ENCODE results near the gene UPK1B.
A peak's percentile ranks its signal among the peaks of the same experiment; 100 is the strongest.

Gene UPK1B

DNA sequence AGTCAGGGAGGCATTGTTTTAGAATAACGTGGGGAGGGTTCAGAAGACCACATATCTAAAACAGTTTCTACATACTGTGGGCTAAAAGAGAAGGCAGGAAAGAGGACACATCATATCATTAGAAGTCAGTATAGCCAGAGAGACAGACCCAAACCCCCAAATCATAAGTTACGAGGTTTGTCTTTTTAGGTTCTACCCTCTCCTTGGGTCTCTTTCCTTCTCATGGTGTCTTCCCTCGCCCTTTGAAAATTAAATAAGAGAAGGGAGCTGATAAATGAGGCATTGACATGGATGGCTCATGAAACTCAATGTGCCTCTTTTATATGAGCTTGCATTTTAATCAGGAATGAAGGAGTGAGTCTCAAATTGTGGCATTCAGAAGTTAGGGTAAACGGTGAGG is 3.4 kb downstream of the UPK1B start:
- no peak for DNase-seq (ENCODE audit: low spot score)

- DNase-seq (ENCODE audit: low spot score) = no peak
These were observed 3.9 kb downstream of the UPK1B start for GRCh38 chr3:119177321-119177720.

GRCh38 chr3:119181765-119182164 is 8.4 kb downstream of the UPK1B start:
- DNase-seq (ENCODE audit: low spot score) = no peak

DNA sequence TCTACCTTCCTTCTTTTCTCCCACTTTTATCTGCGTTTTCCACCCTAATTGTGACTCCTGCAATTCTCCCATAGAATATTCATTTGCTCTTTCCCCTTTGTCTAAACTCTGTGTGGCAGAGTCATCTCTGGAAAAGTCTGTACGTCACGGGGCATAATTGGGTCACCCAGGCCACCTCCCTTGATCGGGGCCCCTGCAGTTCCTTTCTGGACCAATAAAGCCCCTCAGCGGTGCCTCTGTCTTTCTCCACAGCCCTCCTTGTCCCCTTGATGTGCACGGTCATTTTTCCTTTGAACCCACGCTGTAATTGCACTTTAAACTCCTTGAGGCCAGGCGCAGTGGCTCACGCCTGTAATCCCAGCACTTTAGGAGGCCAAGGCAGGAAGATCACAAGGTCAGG is 10.7 kb downstream of the UPK1B start:
- DNase-seq (ENCODE audit: low spot score) = no peak

GRCh38 chr3:119184796-119185570 is 11.6 kb downstream of the UPK1B start:
- DNase-seq (ENCODE audit: low spot score) = no peak

DNA sequence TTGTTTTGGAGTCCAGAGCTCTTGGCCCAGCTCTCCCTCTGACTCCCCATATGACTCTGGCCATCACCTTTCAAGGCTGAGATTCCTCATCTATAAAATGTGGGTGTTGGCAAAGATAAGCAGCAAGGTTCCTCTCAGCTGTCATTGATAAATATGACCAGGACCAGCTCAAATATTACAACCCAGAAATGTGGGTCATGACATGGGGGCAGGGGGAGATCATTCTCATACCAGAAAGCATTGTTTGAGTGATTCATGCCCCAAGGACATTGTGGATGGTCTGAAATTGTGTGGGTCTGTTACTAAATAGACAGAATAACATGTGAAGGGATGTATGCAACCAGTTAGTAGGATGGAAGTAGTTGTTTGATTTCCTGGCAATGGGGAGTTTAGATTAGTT is 13.9 kb downstream of the UPK1B start:
- no peak for DNase-seq (ENCODE audit: low spot score)

GRCh38 chr3:119191800-119192199 is 18.4 kb downstream of the UPK1B start:
- DNase-seq (ENCODE audit: low spot score) = no peak

DNA sequence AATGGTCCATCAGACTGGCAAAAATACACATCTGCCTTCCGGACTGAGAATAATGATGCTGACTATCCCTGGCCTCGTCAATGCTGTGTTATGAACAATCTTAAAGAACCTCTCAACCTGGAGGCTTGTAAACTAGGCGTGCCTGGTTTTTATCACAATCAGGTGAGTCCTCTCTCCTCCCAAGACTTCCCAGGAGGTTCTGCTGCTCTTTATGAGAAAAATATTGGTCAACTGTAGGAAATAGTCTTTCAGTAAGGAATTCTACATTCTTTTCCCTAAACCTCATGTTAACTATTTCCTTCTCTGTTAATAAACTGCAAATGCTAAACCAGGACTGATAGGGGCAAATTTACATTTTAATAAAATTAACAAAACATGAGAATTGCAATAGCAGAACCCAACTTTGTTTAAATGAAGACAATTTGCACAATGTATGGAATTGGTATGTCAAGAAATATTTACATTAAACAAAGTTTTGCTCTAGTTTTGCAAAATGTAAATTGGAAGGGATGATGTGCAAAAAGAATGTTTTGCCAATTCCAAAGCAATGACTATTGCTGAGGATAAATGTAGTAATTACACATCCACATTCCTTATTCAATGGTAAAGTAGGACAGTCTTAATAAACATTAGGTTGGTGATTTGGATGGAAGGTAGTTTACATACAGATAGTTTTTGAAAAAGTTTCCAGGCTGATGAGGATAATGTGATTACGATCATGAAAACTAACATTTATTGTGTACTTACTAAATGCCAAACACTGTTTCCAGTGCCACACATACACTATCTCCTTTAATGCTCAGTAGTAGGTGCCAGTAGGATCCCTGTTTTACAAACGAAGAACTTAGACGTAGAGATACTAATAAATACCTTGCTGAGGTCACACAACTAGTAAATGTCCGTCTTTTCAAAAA is 21.1 kb downstream of the UPK1B start:
- no peak for DNase-seq (ENCODE audit: low spot score)

GRCh38 chr3:119195151-119195476 is 21.7 kb downstream of the UPK1B start:
- no peak for DNase-seq (ENCODE audit: low spot score)

- no peak for DNase-seq (ENCODE audit: low spot score)
These were observed 22.5 kb downstream of the UPK1B start for GRCh38 chr3:119195911-119196310.

DNA sequence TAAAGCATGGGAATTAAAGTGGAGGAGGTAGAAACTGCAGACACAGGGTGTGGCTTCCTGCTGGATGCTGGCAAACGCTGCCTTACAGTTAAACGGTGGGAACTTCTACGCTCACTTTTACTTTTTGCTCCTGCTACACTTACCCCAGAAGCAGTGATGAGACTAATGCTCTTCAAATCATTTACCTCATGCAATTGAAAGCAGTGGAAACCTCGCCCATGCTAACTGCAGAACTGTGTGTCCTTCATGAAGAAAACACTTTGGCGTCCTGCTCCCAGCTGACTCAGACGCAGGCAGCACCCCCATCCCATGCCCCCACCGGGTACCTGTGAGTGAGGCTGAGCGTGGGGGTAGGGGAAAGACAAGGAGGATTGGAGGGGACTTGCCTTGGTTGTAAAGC is 31.8 kb downstream of the UPK1B start:
- no peak for DNase-seq (ENCODE audit: low spot score)

- DNase-seq (ENCODE audit: low spot score) = no peak
These were observed 32.3 kb downstream of the UPK1B start for GRCh38 chr3:119205685-119206084.

DNA sequence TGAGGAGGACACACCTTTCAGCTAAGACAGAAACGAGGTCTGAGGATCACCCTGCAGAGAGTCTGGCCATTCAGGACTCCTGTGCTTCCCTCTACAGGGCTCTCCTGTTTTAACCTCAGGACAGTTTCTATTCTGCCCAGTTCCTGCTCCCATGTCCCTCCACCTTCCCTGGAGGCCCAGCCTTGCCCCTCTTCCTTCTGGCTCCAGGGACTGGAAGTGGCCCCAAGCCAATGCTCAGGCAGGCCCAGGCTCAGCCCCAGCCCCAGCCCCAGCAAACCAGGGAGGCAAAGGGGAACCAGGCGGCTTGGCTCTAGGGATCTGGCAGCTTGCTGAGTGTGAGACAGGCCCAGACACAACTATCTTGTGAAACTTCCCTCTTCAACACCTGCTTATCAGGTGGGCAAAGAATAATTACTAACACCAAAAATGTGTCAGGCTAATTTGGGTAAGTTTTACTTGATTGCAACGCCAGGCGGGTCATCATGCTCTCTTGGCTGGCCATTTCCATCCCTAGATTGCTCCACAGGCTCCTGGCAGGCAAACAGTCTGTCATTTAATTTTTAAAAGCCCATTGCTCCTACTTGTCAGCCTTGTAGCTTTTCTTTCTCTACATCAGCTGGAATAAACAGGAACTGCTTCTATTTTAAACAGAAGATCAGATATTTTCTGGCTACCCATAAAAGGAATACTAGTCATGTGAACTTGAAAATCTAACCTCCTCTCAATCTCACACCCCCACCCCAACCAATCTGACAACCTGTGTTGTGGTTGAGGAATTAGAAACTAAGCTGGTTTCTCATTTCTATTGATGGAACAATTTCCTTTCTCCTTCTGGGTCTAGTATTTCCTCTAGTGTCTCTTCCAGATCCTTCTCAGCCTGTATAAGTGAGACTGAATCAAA is 33.5 kb downstream of the UPK1B start:
- DNase-seq (ENCODE audit: low spot score) = no peak

DNA sequence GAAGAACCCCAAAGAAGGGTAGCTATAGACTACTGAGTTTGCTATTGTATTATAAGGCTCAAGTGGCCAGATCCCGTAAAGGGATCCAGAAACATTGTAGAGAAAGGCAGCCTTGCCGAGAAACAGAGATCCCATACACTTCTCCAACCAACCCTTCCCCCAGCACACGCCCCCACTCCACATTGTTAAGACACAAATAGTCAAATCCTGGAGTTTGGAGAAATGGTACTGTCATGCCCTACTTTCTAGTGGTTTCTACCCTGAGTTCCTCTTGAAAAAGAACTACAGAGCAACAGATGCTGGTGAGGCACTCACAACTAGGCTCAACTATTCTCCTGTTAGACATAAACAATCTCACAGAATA is 34.1 kb downstream of the UPK1B start:
- no peak for DNase-seq (ENCODE audit: low spot score)

GRCh38 chr3:119211193-119211592 is 37.8 kb downstream of the UPK1B start:
- no peak for DNase-seq (ENCODE audit: low spot score)

- no peak for DNase-seq (ENCODE audit: low spot score)
These were observed 38.4 kb downstream of the UPK1B start for GRCh38 chr3:119211803-119212202.

DNA sequence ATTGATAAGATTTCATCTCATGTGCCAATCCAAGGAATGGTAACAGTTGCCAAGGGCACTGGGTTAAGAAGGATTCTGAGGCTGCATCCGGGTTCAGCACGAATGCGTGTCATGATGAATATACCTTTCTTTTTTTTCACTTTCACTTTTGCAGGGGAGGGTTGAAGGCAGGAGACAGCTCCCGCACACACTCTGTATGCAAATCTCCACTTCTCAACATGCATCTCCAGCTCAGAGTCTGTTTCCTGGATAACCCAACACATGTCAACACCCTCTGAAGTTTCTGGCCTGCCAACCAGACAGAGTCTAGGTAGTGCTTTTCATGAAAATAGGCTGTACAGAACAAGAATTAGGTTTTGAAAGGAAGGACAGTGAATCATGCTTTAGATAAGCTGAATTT is 45.7 kb downstream of the UPK1B start:
- peak; percentile 68 for DNase-seq (ENCODE audit: low spot score)

GRCh38 chr3:119220198-119220597 is 46.8 kb downstream of the UPK1B start:
- no peak for DNase-seq (ENCODE audit: low spot score)

- DNase-seq (ENCODE audit: low spot score) = no peak
These were observed 47.7 kb downstream of the UPK1B start for GRCh38 chr3:119220970-119221667.

DNA sequence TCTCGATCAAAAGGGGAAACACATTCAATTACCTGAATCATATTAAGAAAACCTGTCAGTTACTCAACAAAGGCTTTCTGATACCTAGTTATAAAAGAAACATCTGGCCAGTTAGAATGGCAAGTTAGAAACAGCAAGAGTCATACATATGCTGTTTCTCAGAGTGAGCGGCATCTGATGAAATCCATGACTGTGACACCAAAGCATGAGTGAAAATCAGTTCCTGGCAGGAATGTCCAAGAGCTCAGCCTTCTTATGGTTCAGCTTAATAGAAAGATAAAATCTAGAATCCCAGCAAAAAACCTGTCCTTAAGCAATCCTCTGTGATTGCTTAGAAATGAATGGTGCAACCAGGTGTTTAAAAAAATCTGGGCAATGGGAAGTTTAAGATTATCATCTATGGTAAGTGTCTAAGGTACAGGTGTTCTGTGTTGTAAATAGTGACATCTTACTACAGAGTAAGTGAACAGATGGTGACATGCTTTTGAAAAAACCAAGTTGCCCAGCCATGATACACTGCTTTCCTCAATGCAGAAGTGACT is 48.5 kb downstream of the UPK1B start:
- no peak for DNase-seq (ENCODE audit: low spot score)

- DNase-seq (ENCODE audit: low spot score) = no peak
These were observed 49.0 kb downstream of the UPK1B start for GRCh38 chr3:119222391-119222790.

DNA sequence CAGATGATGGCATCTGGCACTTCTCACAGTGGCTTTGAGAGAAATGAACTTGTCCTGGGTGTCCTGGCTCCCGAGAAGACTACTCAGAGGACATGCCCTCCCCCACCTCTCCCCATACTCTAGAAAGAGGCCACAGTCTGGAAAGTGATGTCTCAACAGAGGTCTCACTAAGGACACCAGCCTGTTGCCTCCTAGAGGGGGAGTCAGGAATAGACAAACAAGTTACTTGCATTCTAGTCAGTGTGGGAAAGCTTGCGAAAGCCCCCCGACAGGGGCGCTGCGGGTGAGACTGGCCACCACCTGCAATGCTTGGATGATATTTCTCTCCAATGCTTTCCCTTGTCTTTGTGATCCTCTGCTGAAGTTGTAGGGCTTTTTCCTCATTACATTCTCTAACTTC is 50.1 kb downstream of the UPK1B start:
- peak; percentile 10 for DNase-seq (ENCODE audit: low spot score)

Data from NAMALWA (cell line).